B cell (primary cell): ENCODE data around the gene KRTAP19-7.

Source experiments
- EZH2 ChIP-seq: IDR thresholded peaks from 2 replicates; pipeline ENCODE4 v1.6.1; 2012; ENCODE audit warnings: borderline replicate concordance, low read depth, mild to moderate bottlenecking, moderate library complexity, low read length; ENCODE audit not compliant: insufficient read depth, poor library complexity, severe bottlenecking
- TF ChIP-seq, protein P1 (sequence below): fragments of 200-600 bp; IDR thresholded peaks from one replicate; pipeline ENCODE4 v1.8.0; 2022; ENCODE audit warnings: antibody characterized with exemption, mild to moderate bottlenecking

DNA sequence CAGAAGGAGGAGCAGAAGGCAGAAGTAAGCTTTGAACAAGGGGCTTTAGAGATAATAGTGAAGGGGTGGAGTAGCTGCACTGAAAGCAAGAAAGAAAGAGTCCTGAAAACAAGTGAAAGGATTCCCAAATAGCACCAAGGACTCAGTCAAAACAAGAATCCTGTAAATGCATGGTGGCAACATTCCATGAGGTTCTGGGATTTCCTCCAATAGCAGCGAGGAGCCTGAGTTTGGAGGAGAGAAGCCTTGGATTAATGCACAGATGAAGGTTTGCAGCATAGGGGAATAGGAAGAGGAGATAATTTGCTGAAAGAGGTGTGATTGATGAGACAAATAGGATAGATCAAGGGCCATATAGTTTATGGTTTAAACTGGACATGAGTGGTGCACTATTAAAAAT, 18.2 kb upstream of the KRTAP19-7 start:
- TF ChIP-seq, protein P1, sequence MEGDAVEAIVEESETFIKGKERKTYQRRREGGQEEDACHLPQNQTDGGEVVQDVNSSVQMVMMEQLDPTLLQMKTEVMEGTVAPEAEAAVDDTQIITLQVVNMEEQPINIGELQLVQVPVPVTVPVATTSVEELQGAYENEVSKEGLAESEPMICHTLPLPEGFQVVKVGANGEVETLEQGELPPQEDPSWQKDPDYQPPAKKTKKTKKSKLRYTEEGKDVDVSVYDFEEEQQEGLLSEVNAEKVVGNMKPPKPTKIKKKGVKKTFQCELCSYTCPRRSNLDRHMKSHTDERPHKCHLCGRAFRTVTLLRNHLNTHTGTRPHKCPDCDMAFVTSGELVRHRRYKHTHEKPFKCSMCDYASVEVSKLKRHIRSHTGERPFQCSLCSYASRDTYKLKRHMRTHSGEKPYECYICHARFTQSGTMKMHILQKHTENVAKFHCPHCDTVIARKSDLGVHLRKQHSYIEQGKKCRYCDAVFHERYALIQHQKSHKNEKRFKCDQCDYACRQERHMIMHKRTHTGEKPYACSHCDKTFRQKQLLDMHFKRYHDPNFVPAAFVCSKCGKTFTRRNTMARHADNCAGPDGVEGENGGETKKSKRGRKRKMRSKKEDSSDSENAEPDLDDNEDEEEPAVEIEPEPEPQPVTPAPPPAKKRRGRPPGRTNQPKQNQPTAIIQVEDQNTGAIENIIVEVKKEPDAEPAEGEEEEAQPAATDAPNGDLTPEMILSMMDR: no peak
- TF ChIP-seq EZH2: no peak
